Lower leg skin (tissue), 3 donors: Measurements from ENCODE around the gene PFN4.

Experiments
- CTCF ChIP-seq, 3 donors: fragments of 450-650 bp; IDR thresholded peaks; one replicate each; pipeline ENCODE4 v1.5.1; 2016; ENCODE audit warnings: antibody characterized with exemption in 3 of 3, mild to moderate bottlenecking in 3 of 3, moderate library complexity in 2 of 3
- POLR2A ChIP-seq, 2 donors: fragments of 450-650 bp; IDR thresholded peaks; one replicate each; pipeline ENCODE4 v1.6.1; 2016 to 2017; ENCODE audit warnings: antibody characterized with exemption in 2 of 2, mild to moderate bottlenecking in 1 of 2, moderate library complexity in 1 of 2

DNA sequence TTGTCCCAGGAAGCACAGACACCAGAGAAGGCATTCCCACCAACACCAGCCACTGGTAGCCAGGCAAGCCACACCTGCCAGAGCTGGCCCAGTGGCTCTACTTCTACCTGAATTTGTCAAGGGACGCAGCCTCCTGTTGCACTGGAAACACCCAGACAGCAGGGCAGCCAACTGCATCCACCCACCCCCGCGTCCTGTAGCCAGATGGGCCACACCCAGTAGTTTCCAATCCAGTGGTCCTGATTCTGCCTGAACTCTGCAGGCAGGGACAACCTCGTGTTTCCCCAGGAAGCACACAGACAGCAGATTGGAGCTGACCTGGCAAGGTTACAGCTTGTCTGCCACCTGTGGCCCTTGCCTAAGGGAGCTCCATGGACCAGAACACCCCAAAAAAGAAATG lies 18.2 kb downstream of the PFN4 start:
- no peak for TF ChIP-seq CTCF (IDR thresholded peaks at IDR 0.05)
- no peak for TF ChIP-seq POLR2A (IDR thresholded peaks at IDR 0.05)
